ENCODE measurements around the gene TGM1.

DNA sequence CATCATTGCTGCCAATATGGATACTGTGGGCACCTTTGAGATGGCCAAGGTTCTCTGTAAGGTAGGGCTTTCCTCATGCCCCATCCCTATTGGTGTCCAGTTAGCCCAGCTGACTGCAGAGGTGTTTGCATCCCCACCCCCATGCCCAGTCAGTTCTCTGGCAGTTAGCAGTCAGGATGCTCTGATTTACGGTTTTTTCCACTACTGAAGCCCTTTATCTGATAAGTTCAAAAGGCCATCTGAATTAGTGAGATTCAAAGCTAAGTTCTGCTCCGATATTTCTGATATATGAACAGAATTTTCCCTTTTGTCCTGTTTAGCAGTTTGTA lies 29.5 kb downstream of the TGM1 start:
- TF ChIP-seq POLR2A (IDR thresholded peaks at IDR 0.05) (no peak), EP300 (IDR thresholded peaks at IDR 0.05) (no peak)
- TF ChIP-seq, protein P1, sequence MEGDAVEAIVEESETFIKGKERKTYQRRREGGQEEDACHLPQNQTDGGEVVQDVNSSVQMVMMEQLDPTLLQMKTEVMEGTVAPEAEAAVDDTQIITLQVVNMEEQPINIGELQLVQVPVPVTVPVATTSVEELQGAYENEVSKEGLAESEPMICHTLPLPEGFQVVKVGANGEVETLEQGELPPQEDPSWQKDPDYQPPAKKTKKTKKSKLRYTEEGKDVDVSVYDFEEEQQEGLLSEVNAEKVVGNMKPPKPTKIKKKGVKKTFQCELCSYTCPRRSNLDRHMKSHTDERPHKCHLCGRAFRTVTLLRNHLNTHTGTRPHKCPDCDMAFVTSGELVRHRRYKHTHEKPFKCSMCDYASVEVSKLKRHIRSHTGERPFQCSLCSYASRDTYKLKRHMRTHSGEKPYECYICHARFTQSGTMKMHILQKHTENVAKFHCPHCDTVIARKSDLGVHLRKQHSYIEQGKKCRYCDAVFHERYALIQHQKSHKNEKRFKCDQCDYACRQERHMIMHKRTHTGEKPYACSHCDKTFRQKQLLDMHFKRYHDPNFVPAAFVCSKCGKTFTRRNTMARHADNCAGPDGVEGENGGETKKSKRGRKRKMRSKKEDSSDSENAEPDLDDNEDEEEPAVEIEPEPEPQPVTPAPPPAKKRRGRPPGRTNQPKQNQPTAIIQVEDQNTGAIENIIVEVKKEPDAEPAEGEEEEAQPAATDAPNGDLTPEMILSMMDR (IDR thresholded peaks at IDR 0.05), result no peak

All from sigmoid colon (tissue), 4 donors.